ENCODE data around the gene SULT1C2.
"Not testable (repeated sequence)": the region's sequence is repeated elsewhere in the genome, so short reads cannot be mapped to it uniquely, and the experiment has no call there.

The SULT1C2 gene

DNA sequence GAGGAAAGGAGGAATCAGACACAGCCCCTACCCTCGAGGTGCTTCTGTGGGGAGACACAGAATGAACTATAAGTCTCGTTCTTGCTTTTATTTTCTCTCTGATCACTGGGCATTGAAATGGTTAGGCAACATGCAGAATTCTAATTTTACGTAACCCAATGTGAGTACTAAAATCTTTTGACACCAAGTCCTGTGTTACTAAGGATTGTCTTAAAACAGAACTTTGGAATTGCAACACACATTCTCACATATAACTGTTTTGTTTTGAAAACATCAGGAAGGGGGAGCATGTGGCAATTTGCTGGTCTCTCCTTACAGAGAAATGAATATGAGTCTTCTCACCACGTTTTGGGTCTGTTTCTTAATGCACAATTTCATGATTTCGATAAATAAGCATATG lies 65.4 kb downstream of the SULT1C2 start:
- DNase-seq (ENCODE audit: low spot score) = no peak

DNA sequence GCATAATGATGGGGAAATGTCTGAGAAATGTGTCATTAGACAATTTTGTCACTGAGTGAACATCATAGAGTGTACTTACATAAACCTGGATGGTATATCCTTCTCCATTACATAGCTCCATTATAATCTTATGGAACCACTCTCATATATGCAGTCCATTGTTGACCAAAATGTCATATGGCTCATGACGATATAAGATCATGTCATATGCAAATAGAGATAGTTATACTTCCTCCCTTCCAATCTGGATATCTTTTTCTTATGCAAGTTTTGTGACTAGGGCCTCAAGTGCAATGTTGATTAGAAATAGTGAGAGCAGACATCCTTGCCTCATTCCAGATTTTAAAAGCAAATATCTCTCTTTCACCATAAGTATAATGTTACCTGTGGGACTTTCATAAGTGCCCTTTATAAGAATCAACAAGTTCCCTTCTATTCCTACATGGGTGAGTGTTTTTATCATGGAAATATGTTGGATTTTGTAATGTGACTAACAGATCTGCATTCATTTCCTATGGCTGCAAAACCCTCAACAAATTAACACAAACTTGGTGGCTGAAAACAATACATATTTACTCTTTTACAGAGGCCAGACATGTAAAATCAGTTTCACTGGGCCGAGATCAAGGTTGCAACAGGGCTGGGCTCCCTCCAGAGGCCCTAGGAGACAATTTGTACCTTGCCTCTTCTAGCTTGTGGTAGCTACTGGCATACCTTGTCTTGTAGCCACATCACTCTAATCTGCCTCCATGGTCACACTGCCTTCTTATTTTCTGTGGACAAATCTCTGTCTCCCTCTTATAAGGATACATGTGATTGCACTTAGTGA lies 67.4 kb downstream of the SULT1C2 start:
- DNase-seq (ENCODE audit: low spot score) = no peak

DNA sequence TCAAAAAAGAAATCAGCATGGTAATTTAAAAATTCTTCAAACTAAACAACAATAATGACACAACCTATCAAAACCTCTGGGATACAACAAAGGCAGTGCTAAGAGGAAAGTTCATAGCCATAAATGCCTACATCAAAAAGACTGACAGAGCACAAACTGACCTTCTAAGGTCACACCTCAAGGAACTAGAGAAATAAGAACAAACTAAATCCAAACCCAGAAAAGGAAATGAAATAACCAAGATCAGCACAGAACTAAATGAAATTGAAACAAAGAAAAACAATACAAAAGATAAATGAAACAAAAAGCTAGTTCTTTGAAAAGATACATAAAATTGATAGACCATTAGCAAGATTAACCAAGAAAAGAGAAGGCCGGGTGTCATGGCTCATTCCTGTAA lies 70.6 kb downstream of the SULT1C2 start:
- not testable (repeated sequence) for DNase-seq (ENCODE audit: low spot score)
